GM23338 (cell line): ENCODE results near the gene GDPD1.

Experiments used
- EZH2 ChIP-seq: fragments of 200-600 bp; sonication (generic); IDR thresholded peaks from one replicate; pipeline ENCODE4 v1.8.0; 2017; ENCODE audit warnings: antibody characterized with exemption, mild to moderate bottlenecking, low read depth; ENCODE audit not compliant: unreplicated experiment
- EZH2phosphoT487 ChIP-seq: fragments of 200-600 bp; sonication (generic); IDR thresholded peaks from one replicate; pipeline ENCODE4 v1.8.1; 2018; ENCODE audit warnings: antibody characterized with exemption; ENCODE audit not compliant: unreplicated experiment
- JUNB ChIP-seq: IDR thresholded peaks from one replicate; pipeline ENCODE4 v1.6.1; 2016; ENCODE audit warnings: antibody characterized with exemption; ENCODE audit not compliant: unreplicated experiment
- NANOG ChIP-seq: IDR thresholded peaks from 2 replicates; pipeline ENCODE4 v1.6.1; 2016; ENCODE audit warnings: antibody characterized with exemption, borderline replicate concordance
- POLR2AphosphoS5 ChIP-seq: IDR thresholded peaks from 2 replicates; pipeline ENCODE4 v1.6.1; 2016; ENCODE audit warnings: antibody characterized with exemption, low read depth
- STAT1 ChIP-seq: IDR thresholded peaks from one replicate; pipeline ENCODE4 v1.6.1; 2016; ENCODE audit warnings: antibody characterized with exemption; ENCODE audit not compliant: unreplicated experiment
- TF ChIP-seq, protein P1 (sequence below), 2 experiments: fragments of 200-600 bp in 1 of 2; sonication (generic) in 1 of 2; conservative IDR thresholded peaks; 2 replicates each; pipeline versions ENCODE4 v1.5.1 to v1.6.1; 2016 to 2017; ENCODE audit warnings: antibody characterized with exemption in 2 of 2, low read depth in 2 of 2, mild to moderate bottlenecking in 2 of 2, moderate library complexity in 1 of 2
- TF ChIP-seq, protein P2 (sequence below): IDR thresholded peaks from one replicate; pipeline ENCODE4 v1.6.1; 2018; ENCODE audit warnings: antibody characterized with exemption; ENCODE audit not compliant: unreplicated experiment

DNA sequence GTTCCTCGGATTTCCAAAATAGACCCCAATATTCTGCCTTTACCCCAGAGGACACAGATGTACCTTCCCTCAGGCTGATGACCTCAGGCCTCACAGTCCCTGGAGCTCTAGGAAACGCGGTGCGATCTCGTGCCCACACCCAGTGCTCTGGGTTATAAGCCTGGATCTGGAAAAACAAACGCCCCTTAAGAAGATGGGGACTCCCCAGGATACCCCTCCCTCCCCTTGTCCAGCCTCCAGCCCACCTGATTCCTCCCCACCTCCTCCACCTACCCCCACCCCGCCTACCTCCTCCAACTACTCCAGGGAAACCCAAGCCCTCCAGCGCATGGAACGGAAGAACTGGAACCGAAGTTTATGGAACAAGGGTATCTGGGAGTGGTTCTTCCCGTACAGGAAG lies 45.6 kb upstream of the GDPD1 start:
- TF ChIP-seq, protein P1, sequence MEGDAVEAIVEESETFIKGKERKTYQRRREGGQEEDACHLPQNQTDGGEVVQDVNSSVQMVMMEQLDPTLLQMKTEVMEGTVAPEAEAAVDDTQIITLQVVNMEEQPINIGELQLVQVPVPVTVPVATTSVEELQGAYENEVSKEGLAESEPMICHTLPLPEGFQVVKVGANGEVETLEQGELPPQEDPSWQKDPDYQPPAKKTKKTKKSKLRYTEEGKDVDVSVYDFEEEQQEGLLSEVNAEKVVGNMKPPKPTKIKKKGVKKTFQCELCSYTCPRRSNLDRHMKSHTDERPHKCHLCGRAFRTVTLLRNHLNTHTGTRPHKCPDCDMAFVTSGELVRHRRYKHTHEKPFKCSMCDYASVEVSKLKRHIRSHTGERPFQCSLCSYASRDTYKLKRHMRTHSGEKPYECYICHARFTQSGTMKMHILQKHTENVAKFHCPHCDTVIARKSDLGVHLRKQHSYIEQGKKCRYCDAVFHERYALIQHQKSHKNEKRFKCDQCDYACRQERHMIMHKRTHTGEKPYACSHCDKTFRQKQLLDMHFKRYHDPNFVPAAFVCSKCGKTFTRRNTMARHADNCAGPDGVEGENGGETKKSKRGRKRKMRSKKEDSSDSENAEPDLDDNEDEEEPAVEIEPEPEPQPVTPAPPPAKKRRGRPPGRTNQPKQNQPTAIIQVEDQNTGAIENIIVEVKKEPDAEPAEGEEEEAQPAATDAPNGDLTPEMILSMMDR (conservative IDR thresholded peaks at IDR 0.05; ENCODE audit: low read depth in 2 of 2), result no peak
- TF ChIP-seq EZH2 (no peak), POLR2AphosphoS5 (no peak), EZH2phosphoT487 (no peak), JUNB (no peak), STAT1 (no peak), NANOG (no peak)
- TF ChIP-seq, protein P2, sequence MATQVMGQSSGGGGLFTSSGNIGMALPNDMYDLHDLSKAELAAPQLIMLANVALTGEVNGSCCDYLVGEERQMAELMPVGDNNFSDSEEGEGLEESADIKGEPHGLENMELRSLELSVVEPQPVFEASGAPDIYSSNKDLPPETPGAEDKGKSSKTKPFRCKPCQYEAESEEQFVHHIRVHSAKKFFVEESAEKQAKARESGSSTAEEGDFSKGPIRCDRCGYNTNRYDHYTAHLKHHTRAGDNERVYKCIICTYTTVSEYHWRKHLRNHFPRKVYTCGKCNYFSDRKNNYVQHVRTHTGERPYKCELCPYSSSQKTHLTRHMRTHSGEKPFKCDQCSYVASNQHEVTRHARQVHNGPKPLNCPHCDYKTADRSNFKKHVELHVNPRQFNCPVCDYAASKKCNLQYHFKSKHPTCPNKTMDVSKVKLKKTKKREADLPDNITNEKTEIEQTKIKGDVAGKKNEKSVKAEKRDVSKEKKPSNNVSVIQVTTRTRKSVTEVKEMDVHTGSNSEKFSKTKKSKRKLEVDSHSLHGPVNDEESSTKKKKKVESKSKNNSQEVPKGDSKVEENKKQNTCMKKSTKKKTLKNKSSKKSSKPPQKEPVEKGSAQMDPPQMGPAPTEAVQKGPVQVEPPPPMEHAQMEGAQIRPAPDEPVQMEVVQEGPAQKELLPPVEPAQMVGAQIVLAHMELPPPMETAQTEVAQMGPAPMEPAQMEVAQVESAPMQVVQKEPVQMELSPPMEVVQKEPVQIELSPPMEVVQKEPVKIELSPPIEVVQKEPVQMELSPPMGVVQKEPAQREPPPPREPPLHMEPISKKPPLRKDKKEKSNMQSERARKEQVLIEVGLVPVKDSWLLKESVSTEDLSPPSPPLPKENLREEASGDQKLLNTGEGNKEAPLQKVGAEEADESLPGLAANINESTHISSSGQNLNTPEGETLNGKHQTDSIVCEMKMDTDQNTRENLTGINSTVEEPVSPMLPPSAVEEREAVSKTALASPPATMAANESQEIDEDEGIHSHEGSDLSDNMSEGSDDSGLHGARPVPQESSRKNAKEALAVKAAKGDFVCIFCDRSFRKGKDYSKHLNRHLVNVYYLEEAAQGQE, result no peak
